GM12878 (cell line): Measurements from ENCODE around the gene LRRK1. TPM values are rescaled to one million over a fixed set of nuclear protein-coding genes. Genes with fewer than 3 reads are reported as not detected.

Source experiments
- BCL11A ChIP-seq: IDR thresholded peaks from 2 replicates; pipeline ENCODE4 v1.6.1; 2011; ENCODE audit warnings: low read depth, low read length
- CBX5 ChIP-seq: sonication (generic); IDR thresholded peaks from 2 replicates; pipeline ENCODE4 v1.6.1; 2016; ENCODE audit warnings: low read depth, moderate library complexity, mild to moderate bottlenecking, inconsistent platforms
- CEBPZ ChIP-seq: fragments of 150-350 bp; IDR thresholded peaks from 2 replicates; pipeline ENCODE4 v1.6.1; 2016; ENCODE audit warnings: low read depth, low read length
- NFYB ChIP-seq: IDR thresholded peaks from 2 replicates; pipeline ENCODE4 v1.6.1; 2011; ENCODE audit warnings: low read depth, mild to moderate bottlenecking, low read length, improper control_type of control experiment, moderate library complexity; ENCODE audit not compliant: insufficient read depth
- USF1 ChIP-seq: IDR thresholded peaks from 2 replicates; pipeline ENCODE4 v1.6.1; 2011; ENCODE audit warnings: borderline replicate concordance, low read depth, mild to moderate bottlenecking, moderate library complexity, mixed read lengths, low read length; ENCODE audit not compliant: insufficient read depth; ENCODE audit errors: extremely low read length
- ZNF217 ChIP-seq: fragments of 450-650 bp; IDR thresholded peaks from 2 replicates; pipeline ENCODE4 v1.6.1; 2017; ENCODE audit warnings: antibody characterized with exemption, mild to moderate bottlenecking
- polyA plus RNA-seq, 11 experiments: library from polyadenylated mRNA; depleted of rRNA in 4 of 11; unstranded in 6 of 11; stranded (reverse) in 5 of 11; fragments of >200 nt; fragmentation: Nextera tagmentation in 4 of 11; fragmentation: Illumina TruSeq in 1 of 11; extraction: Ambion mirVana in 4 of 11; extraction: Trizol in 1 of 11; gene quantifications; 1 replicate in 1 of 11; 2 replicates in 10 of 11; pipeline versions ENCODE4 v1.2.1 to v1.2.3, GENCODE V29; 2011 to 2016; ENCODE audit warnings: inconsistent platforms in 2 of 11, missing spikeins in 2 of 11, low read depth in 1 of 11
- total RNA-seq, 4 experiments: library from RNA; depleted of rRNA in 3 of 4; stranded (reverse); fragments of >200 nt in 3 of 4; fragmentation: Illumina TruSeq in 1 of 4; extraction: Trizol in 1 of 4; gene quantifications; 2 replicates each; pipeline versions ENCODE4 v1.2.1 to v1.2.3, GENCODE V29; 2013 to 2021
- TF ChIP-seq, protein P1 (sequence below): fragments of 450-650 bp; IDR thresholded peaks from 2 replicates; pipeline ENCODE4 v1.6.1; 2018; ENCODE audit warnings: mild to moderate bottlenecking, low read depth, moderate library complexity; ENCODE audit not compliant: partially characterized antibody
- TF ChIP-seq, protein P2 (sequence below): fragments of 450-650 bp; IDR thresholded peaks from 2 replicates; pipeline ENCODE4 v1.6.1; 2016; ENCODE audit warnings: mild to moderate bottlenecking, moderate library complexity, borderline replicate concordance

Gene LRRK1
- total and polyA plus RNA-seq, 10 of the 15 experiments (the other 5 are each of a cell fraction or from before 2014, with no cell fraction given), result 2.2 to 58.3 (median 17.9) TPM

GRCh38 chr15:101068523-101068960 lies 149.4 kb downstream of the LRRK1 start (continued):
- TF ChIP-seq, protein P1, sequence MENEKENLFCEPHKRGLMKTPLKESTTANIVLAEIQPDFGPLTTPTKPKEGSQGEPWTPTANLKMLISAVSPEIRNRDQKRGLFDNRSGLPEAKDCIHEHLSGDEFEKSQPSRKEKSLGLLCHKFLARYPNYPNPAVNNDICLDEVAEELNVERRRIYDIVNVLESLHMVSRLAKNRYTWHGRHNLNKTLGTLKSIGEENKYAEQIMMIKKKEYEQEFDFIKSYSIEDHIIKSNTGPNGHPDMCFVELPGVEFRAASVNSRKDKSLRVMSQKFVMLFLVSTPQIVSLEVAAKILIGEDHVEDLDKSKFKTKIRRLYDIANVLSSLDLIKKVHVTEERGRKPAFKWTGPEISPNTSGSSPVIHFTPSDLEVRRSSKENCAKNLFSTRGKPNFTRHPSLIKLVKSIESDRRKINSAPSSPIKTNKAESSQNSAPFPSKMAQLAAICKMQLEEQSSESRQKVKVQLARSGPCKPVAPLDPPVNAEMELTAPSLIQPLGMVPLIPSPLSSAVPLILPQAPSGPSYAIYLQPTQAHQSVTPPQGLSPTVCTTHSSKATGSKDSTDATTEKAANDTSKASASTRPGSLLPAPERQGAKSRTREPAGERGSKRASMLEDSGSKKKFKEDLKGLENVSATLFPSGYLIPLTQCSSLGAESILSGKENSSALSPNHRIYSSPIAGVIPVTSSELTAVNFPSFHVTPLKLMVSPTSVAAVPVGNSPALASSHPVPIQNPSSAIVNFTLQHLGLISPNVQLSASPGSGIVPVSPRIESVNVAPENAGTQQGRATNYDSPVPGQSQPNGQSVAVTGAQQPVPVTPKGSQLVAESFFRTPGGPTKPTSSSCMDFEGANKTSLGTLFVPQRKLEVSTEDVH, result no peak
- TF ChIP-seq CBX5 (no peak), ZNF217 (no peak), USF1 (no peak), CEBPZ (no peak), NFYB (no peak), BCL11A (no peak)
- TF ChIP-seq, protein P2, sequence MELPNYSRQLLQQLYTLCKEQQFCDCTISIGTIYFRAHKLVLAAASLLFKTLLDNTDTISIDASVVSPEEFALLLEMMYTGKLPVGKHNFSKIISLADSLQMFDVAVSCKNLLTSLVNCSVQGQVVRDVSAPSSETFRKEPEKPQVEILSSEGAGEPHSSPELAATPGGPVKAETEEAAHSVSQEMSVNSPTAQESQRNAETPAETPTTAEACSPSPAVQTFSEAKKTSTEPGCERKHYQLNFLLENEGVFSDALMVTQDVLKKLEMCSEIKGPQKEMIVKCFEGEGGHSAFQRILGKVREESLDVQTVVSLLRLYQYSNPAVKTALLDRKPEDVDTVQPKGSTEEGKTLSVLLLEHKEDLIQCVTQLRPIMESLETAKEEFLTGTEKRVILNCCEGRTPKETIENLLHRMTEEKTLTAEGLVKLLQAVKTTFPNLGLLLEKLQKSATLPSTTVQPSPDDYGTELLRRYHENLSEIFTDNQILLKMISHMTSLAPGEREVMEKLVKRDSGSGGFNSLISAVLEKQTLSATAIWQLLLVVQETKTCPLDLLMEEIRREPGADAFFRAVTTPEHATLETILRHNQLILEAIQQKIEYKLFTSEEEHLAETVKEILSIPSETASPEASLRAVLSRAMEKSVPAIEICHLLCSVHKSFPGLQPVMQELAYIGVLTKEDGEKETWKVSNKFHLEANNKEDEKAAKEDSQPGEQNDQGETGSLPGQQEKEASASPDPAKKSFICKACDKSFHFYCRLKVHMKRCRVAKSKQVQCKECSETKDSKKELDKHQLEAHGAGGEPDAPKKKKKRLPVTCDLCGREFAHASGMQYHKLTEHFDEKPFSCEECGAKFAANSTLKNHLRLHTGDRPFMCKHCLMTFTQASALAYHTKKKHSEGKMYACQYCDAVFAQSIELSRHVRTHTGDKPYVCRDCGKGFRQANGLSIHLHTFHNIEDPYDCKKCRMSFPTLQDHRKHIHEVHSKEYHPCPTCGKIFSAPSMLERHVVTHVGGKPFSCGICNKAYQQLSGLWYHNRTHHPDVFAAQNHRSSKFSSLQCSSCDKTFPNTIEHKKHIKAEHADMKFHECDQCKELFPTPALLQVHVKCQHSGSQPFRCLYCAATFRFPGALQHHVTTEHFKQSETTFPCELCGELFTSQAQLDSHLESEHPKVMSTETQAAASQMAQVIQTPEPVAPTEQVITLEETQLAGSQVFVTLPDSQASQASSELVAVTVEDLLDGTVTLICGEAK, result no peak
- TF ChIP-seq, all 136 proteins: peak for 0
